Measurements from ENCODE around the gene CLPTM1L. TPM values are rescaled to one million over a fixed set of nuclear protein-coding genes. Genes with fewer than 3 reads are reported as not detected.
"Not testable (repeated sequence)": the region's sequence is repeated elsewhere in the genome, so short reads cannot be mapped to it uniquely, and the experiment has no call there.

Gene CLPTM1L
- total and polyA plus RNA-seq, 12 donors, result 40.7 to 96.5 (median 83.2) TPM

DNA sequence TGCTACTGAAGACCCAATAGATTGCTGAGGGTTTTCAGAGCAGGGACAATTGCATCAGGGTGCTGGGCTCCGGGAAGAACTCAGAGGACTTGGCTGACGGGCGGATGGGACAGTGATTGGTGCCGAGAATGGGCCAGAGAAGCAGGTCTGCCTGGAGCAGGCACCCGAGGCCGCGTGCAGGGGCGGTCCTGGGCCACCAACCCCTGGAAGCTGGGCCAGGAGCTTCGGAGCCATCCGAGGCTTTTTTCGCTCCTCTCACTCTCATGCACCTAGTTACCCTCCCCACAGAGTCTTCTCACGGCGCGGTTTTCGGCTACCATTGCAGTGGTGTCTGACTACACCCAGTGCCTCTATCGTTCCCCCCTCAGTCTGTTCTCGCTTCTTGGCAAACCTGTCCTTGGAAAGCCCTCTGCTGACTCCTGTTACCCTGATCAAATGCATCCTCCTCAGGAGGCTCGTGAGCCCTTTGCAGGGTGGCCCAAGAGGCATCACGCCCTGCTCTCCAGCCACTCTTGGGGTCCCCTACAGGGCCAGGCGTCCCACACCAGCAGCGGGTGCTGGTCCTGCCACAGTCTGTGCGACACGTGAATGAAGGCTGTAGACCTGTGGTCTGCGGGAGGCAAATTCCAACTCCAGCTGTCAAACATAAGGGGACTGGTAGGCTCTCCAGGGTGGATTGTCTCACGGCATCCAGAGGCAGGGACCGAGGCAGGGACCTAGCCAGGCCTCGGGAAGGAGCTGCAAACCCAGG, 1.2 kb upstream of the CLPTM1L start:
- WGBS, 4 donors, result 77 to 81% (median 79%) methylated on average over 22 to 27 of the region's 27 CpGs
- Histone ChIP-seq H3K4me1 (replicated peaks in 1 of 2) (peaks cover 12 to 23% of the 10 kb centered on the region in 2 donors), H3K4me3 (peak overlapping the region in 2 of 4 donors; percentile 88 to 97), H3K36me3 (replicated peaks in 1 of 2) (peaks cover 0 to 14% of the 10 kb centered on the region in 2 donors), H3K9me3 (replicated peaks in 1 of 3) (no peaks in the 10 kb centered on the region), H3K27ac (peak overlapping the region in 1 of 5 donors; percentile 92), H3K27me3 (no peaks in the 10 kb centered on the region)
- intact Hi-C loops (cut with DNase I), result loop anchor here in 1 of 2 donors (10.0 kb wide), 1 partner anchor 299 kb away; no protein-coding TSS in a partner anchor
- no peak for DNase-seq
- TF ChIP-seq, protein P1, sequence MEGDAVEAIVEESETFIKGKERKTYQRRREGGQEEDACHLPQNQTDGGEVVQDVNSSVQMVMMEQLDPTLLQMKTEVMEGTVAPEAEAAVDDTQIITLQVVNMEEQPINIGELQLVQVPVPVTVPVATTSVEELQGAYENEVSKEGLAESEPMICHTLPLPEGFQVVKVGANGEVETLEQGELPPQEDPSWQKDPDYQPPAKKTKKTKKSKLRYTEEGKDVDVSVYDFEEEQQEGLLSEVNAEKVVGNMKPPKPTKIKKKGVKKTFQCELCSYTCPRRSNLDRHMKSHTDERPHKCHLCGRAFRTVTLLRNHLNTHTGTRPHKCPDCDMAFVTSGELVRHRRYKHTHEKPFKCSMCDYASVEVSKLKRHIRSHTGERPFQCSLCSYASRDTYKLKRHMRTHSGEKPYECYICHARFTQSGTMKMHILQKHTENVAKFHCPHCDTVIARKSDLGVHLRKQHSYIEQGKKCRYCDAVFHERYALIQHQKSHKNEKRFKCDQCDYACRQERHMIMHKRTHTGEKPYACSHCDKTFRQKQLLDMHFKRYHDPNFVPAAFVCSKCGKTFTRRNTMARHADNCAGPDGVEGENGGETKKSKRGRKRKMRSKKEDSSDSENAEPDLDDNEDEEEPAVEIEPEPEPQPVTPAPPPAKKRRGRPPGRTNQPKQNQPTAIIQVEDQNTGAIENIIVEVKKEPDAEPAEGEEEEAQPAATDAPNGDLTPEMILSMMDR (IDR thresholded peaks at IDR 0.05), result no peak
- TF ChIP-seq POLR2A (IDR thresholded peaks at IDR 0.05), result no peak

DNA sequence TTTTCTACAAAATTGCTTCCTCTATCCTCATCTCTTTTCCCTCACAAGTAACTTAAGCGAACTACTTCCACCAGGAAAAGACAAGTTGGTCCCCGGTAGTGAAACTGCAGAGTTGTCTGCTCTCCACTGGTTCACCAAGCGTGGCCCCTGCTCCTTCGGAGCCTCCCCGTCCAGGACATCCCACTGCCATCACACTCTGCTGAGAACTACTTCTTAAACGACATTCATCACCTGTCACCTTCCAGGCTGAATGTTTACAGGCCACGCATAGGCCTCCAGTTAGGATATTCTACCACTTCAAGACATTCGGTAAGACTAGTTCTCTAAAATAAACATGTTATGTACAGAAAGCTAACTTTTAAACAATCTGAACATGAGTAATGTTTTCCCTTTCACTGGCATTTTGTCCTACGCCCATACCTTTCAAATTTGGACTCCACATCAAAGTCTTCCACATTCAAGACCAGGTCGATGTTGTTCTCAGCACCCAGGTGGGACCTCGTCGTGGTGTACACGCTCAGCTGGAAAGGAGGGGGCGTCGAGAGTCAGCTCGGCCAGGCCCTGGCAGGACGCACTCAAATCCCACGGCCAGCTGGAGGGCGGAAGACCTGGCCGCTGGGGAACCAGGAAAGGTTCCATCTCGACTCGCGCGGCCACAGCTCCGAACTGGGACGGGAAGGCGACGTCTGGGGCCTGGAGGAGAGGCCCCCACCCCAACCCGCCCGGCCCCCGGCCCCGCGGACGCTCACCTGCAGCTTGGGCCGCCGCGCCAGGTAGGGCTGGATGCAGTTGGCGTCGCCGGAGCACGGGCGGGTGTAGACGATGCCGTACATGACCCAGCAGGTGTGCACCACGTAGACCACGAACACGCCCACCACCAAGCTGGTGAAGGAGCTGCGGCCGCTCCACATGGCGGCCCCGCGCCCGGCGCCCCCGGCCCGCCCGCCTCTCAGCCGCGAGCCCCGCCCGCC, 683 bp downstream of the CLPTM1L start:
- peak overlapping the region in 3 of 4 donors; percentile 10 to 97 (median 87) for H3K4me3 ChIP-seq
- peak overlapping the region in 1 of 5 donors; percentile 92 for H3K27ac ChIP-seq
- H3K9me3 ChIP-seq (replicated peaks in 1 of 3), result no peaks in the 10 kb centered on the region
- H3K4me1 ChIP-seq (replicated peaks in 1 of 2), result peaks cover 12 to 23% of the 10 kb centered on the region in 2 donors
- peak in 1 of 7 donors; percentile 22 for DNase-seq
- intact Hi-C loops (cut with DNase I), result loop anchor here in 1 of 2 donors (10.0 kb wide), 1 partner anchor 301 kb away; no protein-coding TSS in a partner anchor
- H3K36me3 ChIP-seq (replicated peaks in 1 of 2), result peaks cover 0 to 27% of the 10 kb centered on the region in 2 donors
- H3K27me3 ChIP-seq, result no peaks in the 10 kb centered on the region
- TF ChIP-seq POLR2A (IDR thresholded peaks at IDR 0.05), result no peak
- TF ChIP-seq, protein P1 (IDR thresholded peaks at IDR 0.05), result no peak
- WGBS, 4 donors, result 6 to 23% (median 13%) methylated on average over 17 to 61 of the region's 61 CpGs

DNA sequence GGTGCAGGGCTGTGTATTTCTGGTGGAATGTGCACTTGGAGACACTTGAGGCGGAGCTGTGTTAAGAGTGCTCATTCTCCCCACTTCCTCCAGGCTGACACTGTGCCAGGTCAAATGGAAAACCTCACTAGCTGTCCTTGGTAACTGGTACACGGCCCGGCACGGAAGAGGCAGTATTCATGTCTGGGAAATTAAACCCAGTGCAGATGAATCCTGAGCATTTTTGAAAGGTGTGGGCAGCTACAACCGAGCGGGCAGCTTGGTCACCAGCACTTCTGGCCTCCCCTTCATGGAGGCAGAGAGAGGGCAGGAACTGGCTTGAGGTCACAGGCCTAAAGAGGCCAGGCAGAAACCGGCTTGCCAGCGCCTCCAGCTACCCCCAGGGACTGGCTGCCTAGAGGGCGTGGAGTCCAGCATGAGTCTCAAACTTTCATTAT, 1.6 kb downstream of the CLPTM1L start:
- Histone ChIP-seq H3K4me1 (replicated peaks in 1 of 2) (peaks cover 12 to 23% of the 10 kb centered on the region in 2 donors), H3K9me3 (replicated peaks in 1 of 3) (no peaks in the 10 kb centered on the region), H3K4me3 (no peak overlapping the region), H3K27me3 (no peaks in the 10 kb centered on the region), H3K27ac (peak overlapping the region in 1 of 5 donors; percentile 3), H3K36me3 (replicated peaks in 1 of 2) (peaks cover 0 to 33% of the 10 kb centered on the region in 2 donors)
- TF ChIP-seq POLR2A (IDR thresholded peaks at IDR 0.05), result no peak
- TF ChIP-seq, protein P1 (IDR thresholded peaks at IDR 0.05), result no peak
- intact Hi-C loops (cut with DNase I), result loop anchor here in 1 of 2 donors (10.0 kb wide), 1 partner anchor 301 kb away; no protein-coding TSS in a partner anchor
- peak in 4 of 7 donors; percentile 38 to 57 (median 46) for DNase-seq
- 65 to 88% (median 70%) methylated on average over 4 to 9 of the region's 9 CpGs for WGBS, 4 donors

DNA sequence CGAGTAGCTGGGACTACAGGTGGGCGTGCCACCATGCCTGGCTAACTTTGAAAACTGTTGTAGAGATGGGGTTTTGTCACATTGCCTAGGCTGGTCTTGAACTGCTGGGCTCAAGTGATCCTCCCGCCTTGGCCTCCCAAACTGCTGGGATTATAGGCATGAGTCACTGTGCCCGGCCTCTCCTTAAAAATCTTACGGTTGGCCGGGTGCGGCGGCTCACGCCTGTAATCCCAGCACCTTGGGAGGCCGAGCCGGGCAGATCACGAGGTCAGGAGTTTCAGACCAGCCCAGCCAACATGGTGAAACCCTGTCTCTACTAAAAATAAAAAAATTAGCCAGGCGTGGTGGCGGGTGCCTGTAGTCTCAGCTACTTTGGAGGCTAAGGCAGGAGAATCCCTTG, 2.2 kb downstream of the CLPTM1L start:
- not testable (repeated sequence) for H3K27me3 ChIP-seq; H3K9me3 ChIP-seq (replicated peaks in 1 of 3); H3K27ac ChIP-seq; DNase-seq; H3K4me3 ChIP-seq
- Histone ChIP-seq H3K4me1 (replicated peaks in 1 of 2) (peaks cover 12 to 23% of the 10 kb centered on the region in 2 donors), H3K36me3 (replicated peaks in 1 of 2) (peaks cover 0 to 40% of the 10 kb centered on the region in 2 donors)
- 93 to 96% (median 94%) methylated on average over 10 to 14 of the region's 14 CpGs for WGBS, 4 donors
- intact Hi-C loops (cut with DNase I), result loop anchor here in 1 of 2 donors (10.0 kb wide), 1 partner anchor 302 kb away; no protein-coding TSS in a partner anchor

Data from adrenal gland (tissue), 12 donors.